RPMI7951 (cell line): ENCODE data around the gene PSMB9. TPM values are rescaled to one million over a fixed set of nuclear protein-coding genes. Genes with fewer than 3 reads are reported as not detected.
A peak's percentile ranks its signal among the peaks of the same experiment; 100 is the strongest.
"Not testable (repeated sequence)": the region's sequence is repeated elsewhere in the genome, so short reads cannot be mapped to it uniquely, and the experiment has no call there.

Experiments used
- DNase-seq: peaks from one replicate; pipeline ENCODE4 v3.0.0-alpha.2; 2012; ENCODE audit warnings: low read depth
- total RNA-seq: library from RNA; depleted of rRNA; stranded (reverse); fragments of >200 nt; shearing (Covaris generic); gene quantifications from 2 replicates; pipeline ENCODE4 v1.2.3, GENCODE V29; 2014

PSMB9 gene
- total RNA-seq, 1 experiment from 2014 or later = 174 TPM

- no peak for DNase-seq
These were observed 6.7 kb downstream of the PSMB9 start for GRCh38 chr6:32860674-32861073.

- DNase-seq = no peak
These were observed 8.7 kb downstream of the PSMB9 start for GRCh38 chr6:32862725-32863124.

GRCh38 chr6:32865724-32866443 lies 11.9 kb downstream of the PSMB9 start:
- no peak for DNase-seq

GRCh38 chr6:32867022-32867477 lies 13.1 kb downstream of the PSMB9 start:
- no peak for DNase-seq

- DNase-seq = no peak
These were observed 13.7 kb downstream of the PSMB9 start for GRCh38 chr6:32867554-32868256.

- DNase-seq = peak; percentile 68
These were observed 14.3 kb downstream of the PSMB9 start for GRCh38 chr6:32868257-32868788.

- not testable (repeated sequence) for DNase-seq
These were observed 20.0 kb downstream of the PSMB9 start for GRCh38 chr6:32873947-32874346.

GRCh38 chr6:32876603-32877002 lies 22.6 kb downstream of the PSMB9 start:
- DNase-seq = no peak

- DNase-seq = no peak
These were observed 25.7 kb downstream of the PSMB9 start for GRCh38 chr6:32879691-32880090.

- DNase-seq = not testable (repeated sequence)
These were observed 27.0 kb downstream of the PSMB9 start for GRCh38 chr6:32880962-32881361.

GRCh38 chr6:32882879-32883250 lies 28.9 kb downstream of the PSMB9 start:
- peak; percentile 25 for DNase-seq

- DNase-seq = peak; percentile 66
These were observed 29.8 kb downstream of the PSMB9 start for GRCh38 chr6:32883789-32884188.

GRCh38 chr6:32885698-32886286 lies 31.8 kb downstream of the PSMB9 start:
- peak; percentile 73 for DNase-seq

GRCh38 chr6:32886681-32887383 lies 32.8 kb downstream of the PSMB9 start:
- peak; percentile 67 for DNase-seq

GRCh38 chr6:32887616-32888015 lies 33.6 kb downstream of the PSMB9 start:
- no peak for DNase-seq

- DNase-seq = no peak
These were observed 34.6 kb downstream of the PSMB9 start for GRCh38 chr6:32888576-32888975.

GRCh38 chr6:32889533-32889932 lies 35.5 kb downstream of the PSMB9 start:
- no peak for DNase-seq

GRCh38 chr6:32890831-32891230 lies 36.8 kb downstream of the PSMB9 start:
- no peak for DNase-seq

GRCh38 chr6:32894085-32895005 lies 40.4 kb downstream of the PSMB9 start:
- peak; percentile 88 for DNase-seq

GRCh38 chr6:32895006-32895345 lies 41.0 kb downstream of the PSMB9 start:
- no peak for DNase-seq

- no peak for DNase-seq
These were observed 50.0 kb downstream of the PSMB9 start for GRCh38 chr6:32903952-32904351.
